ENCODE results near the gene CRYBG3.

DNA sequence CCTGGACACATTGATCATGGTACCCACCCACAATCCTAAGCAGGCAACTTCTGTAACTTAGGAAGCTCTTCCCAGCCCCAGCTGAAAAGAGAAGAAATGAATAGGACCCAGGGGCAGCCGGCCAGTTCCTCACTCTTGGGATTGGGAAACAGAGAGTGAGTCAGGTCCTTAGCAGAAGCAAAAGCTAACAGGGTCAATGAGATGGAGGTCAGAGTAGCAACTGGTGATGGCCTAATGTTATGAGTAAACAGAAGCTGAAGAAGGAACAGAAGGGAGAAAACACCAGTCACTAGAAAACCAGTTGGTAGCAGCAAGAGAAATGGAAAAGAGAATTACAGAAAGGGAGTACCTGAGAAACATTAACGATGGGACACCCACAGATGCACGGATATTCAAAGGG is 130.5 kb downstream of the CRYBG3 start:
- TF ChIP-seq EZH2 (IDR thresholded peaks at IDR 0.05): no peak
- no peak for TF ChIP-seq POLR2AphosphoS5 (IDR thresholded peaks at IDR 0.05; ENCODE audit: borderline replicate concordance, low read depth, low read length)
